ENCODE data around the gene PDSS1.
"Not testable (repeated sequence)": the region's sequence is repeated elsewhere in the genome, so short reads cannot be mapped to it uniquely, and the experiment has no call there.

PDSS1 gene

GRCh38 chr10:26685441-26685840 lies 12.1 kb upstream of the PDSS1 start:
- TF ChIP-seq CTCF (conservative IDR thresholded peaks at IDR 0.05; ENCODE audit: low read depth, low read length), result no peak
- Histone ChIP-seq H3K79me2 (ENCODE audit: insufficient read depth, low read depth) (no peaks in the 10 kb centered on the region), H2AFZ (ENCODE audit: low read depth) (0 out of 2 replicates have a peak overlapping the region, but pooled peaks have one; percentile 45), H3K4me2 (no peak overlapping the region), H3K36me3 (ENCODE audit: insufficient read depth) (no peaks in the 10 kb centered on the region), H3K4me1 (ENCODE audit: low read depth, poor library complexity, severe bottlenecking) (no peaks in the 10 kb centered on the region), H3K9ac (no peak overlapping the region), H4K20me1 (ENCODE audit: insufficient read depth) (no peaks in the 10 kb centered on the region), H3K4me3 (IDR thresholded peaks at IDR 0.05; ENCODE audit: insufficient read depth, low read depth, low read length) (no peak overlapping the region), H3K27ac (no peak overlapping the region), H3K27me3 (ENCODE audit: insufficient read depth, low read depth) (no peaks in the 10 kb centered on the region)

GRCh38 chr10:26689399-26689798 lies 8.1 kb upstream of the PDSS1 start:
- no peaks in the 10 kb centered on the region for H3K79me2 ChIP-seq (ENCODE audit: insufficient read depth, low read depth)
- no peak overlapping the region for H3K9ac ChIP-seq
- H3K4me3 ChIP-seq (IDR thresholded peaks at IDR 0.05; ENCODE audit: insufficient read depth, low read depth, low read length), result no peak overlapping the region
- H4K20me1 ChIP-seq (ENCODE audit: insufficient read depth), result no peaks in the 10 kb centered on the region
- no peak for TF ChIP-seq CTCF (conservative IDR thresholded peaks at IDR 0.05; ENCODE audit: low read depth, low read length)
- H2AFZ ChIP-seq (ENCODE audit: low read depth), result no peak overlapping the region
- H3K4me1 ChIP-seq (ENCODE audit: low read depth, poor library complexity, severe bottlenecking), result no peaks in the 10 kb centered on the region
- H3K27ac ChIP-seq, result no peak overlapping the region
- H3K36me3 ChIP-seq (ENCODE audit: insufficient read depth), result no peaks in the 10 kb centered on the region
- H3K4me2 ChIP-seq, result no peak overlapping the region
- no peaks in the 10 kb centered on the region for H3K27me3 ChIP-seq (ENCODE audit: insufficient read depth, low read depth)

- Histone ChIP-seq H3K79me2 (ENCODE audit: insufficient read depth, low read depth) (no peaks in the 10 kb centered on the region), H3K27me3 (ENCODE audit: insufficient read depth, low read depth) (no peaks in the 10 kb centered on the region), H3K4me3 (IDR thresholded peaks at IDR 0.05; ENCODE audit: insufficient read depth, low read depth, low read length) (no peak overlapping the region), H3K4me1 (ENCODE audit: low read depth, poor library complexity, severe bottlenecking) (no peaks in the 10 kb centered on the region), H2AFZ (ENCODE audit: low read depth) (no peak overlapping the region), H4K20me1 (ENCODE audit: insufficient read depth) (no peaks in the 10 kb centered on the region), H3K27ac (no peak overlapping the region), H3K4me2 (no peak overlapping the region), H3K9ac (no peak overlapping the region), H3K36me3 (ENCODE audit: insufficient read depth) (no peaks in the 10 kb centered on the region)
- TF ChIP-seq CTCF (conservative IDR thresholded peaks at IDR 0.05; ENCODE audit: low read depth, low read length), result no peak
These were observed 6.6 kb upstream of the PDSS1 start for GRCh38 chr10:26690731-26691475.

GRCh38 chr10:26694536-26694935 lies 3.0 kb upstream of the PDSS1 start:
- not testable (repeated sequence) for H4K20me1 ChIP-seq (ENCODE audit: insufficient read depth); H2AFZ ChIP-seq (ENCODE audit: low read depth); H3K4me2 ChIP-seq; H3K36me3 ChIP-seq (ENCODE audit: insufficient read depth); H3K4me1 ChIP-seq (ENCODE audit: low read depth, poor library complexity, severe bottlenecking); H3K4me3 ChIP-seq (IDR thresholded peaks at IDR 0.05; ENCODE audit: insufficient read depth, low read depth, low read length); H3K27me3 ChIP-seq (ENCODE audit: insufficient read depth, low read depth); H3K27ac ChIP-seq; H3K9ac ChIP-seq
- H3K79me2 ChIP-seq (ENCODE audit: insufficient read depth, low read depth), result peaks cover 22% of the 10 kb centered on the region

- H3K9ac ChIP-seq, result peak overlapping the region; percentile 90
- no peak overlapping the region for H3K4me3 ChIP-seq (IDR thresholded peaks at IDR 0.05; ENCODE audit: insufficient read depth, low read depth, low read length)
- no peaks in the 10 kb centered on the region for H3K27me3 ChIP-seq (ENCODE audit: insufficient read depth, low read depth)
- peaks cover 5% of the 10 kb centered on the region; the same call in 1 of the 2 replicates for H3K36me3 ChIP-seq (ENCODE audit: insufficient read depth)
- peaks cover 3% of the 10 kb centered on the region; the same call in 1 of the 2 replicates for H4K20me1 ChIP-seq (ENCODE audit: insufficient read depth)
- peak overlapping the region; percentile 83 for H3K4me2 ChIP-seq
- H3K4me1 ChIP-seq (ENCODE audit: low read depth, poor library complexity, severe bottlenecking), result peaks cover 14% of the 10 kb centered on the region
- peak overlapping the region; percentile 65 for H3K27ac ChIP-seq
- TF ChIP-seq CTCF (conservative IDR thresholded peaks at IDR 0.05; ENCODE audit: low read depth, low read length), result no peak
- peaks cover 43% of the 10 kb centered on the region for H3K79me2 ChIP-seq (ENCODE audit: insufficient read depth, low read depth)
- H2AFZ ChIP-seq (ENCODE audit: low read depth), result peak overlapping the region; percentile 84
These were observed 727 bp upstream of the PDSS1 start for GRCh38 chr10:26696786-26697162.
